ENCODE measurements around the gene AP1M2.

DNA sequence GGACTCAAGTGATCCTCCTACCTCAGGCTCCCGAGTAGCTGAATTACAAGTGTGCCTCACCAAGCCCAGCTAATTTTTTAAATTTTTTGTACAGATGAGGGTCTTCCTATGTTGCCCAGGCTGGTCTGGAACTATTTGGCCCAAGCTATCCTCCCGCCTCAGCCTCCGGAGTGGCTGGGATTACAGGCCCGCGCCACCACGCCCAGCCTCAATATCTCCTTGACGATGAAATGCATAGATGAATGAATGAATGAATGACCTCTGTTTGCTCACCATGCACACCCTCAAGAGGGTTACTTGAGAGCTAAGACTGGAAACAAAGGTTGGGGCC is 14.9 kb upstream of the AP1M2 start:
- no peak for TF ChIP-seq CTCF (IDR thresholded peaks at IDR 0.05; ENCODE audit: insufficient read depth, low read depth, low read length)
- no peak for TF ChIP-seq EZH2 (IDR thresholded peaks at IDR 0.05; ENCODE audit: insufficient read depth, low read length)
